Upper lobe of right lung (tissue), 1 donor: ENCODE data around the gene KIT. TPM values are rescaled to one million over a fixed set of nuclear protein-coding genes. Genes with fewer than 3 reads are reported as not detected.

Source experiments
- ATAC-seq: fragments of 200-7000 bp; cut with Tn5 transposase; one replicate; pipeline ENCODE4 v1.9.1; 2020; ENCODE audit warnings: mild to moderate bottlenecking, moderate library complexity
- DNase-seq: peaks from one replicate; pipeline ENCODE4 v3.0.0-alpha.2; 2020
- H3K27ac ChIP-seq: fragments of 200-600 bp; one replicate; pipeline ENCODE4 v1.8.0; 2022
- H3K27me3 ChIP-seq: fragments of 200-600 bp; one replicate; pipeline ENCODE4 v1.8.0; 2022; ENCODE audit warnings: mild to moderate bottlenecking
- H3K36me3 ChIP-seq: fragments of 200-600 bp; one replicate; pipeline ENCODE4 v1.8.0; 2022
- H3K4me1 ChIP-seq: fragments of 200-600 bp; one replicate; pipeline ENCODE4 v1.8.0; 2022
- H3K4me3 ChIP-seq: fragments of 200-600 bp; one replicate; pipeline ENCODE4 v1.8.0; 2022; ENCODE audit warnings: mild to moderate bottlenecking
- H3K9me3 ChIP-seq: fragments of 200-600 bp; one replicate; pipeline ENCODE4 v1.8.0; 2022
- CTCF ChIP-seq: fragments of 200-600 bp; IDR thresholded peaks from one replicate; pipeline ENCODE4 v1.8.0; 2022; ENCODE audit warnings: antibody characterized with exemption
- intact Hi-C: fragments of 100-400 bp; cut with DNase I; formaldehyde crosslinking; loops from one replicate; pipeline ENCODE4 v1.11.0; 2022
- total RNA-seq: library from RNA; stranded (reverse); fragmentation: NEBNext Ultra II Directional; extraction: Animal tissue kit (Norgen Biotek cat#: 25700); gene quantifications from one replicate; pipeline ENCODE4 v1.2.1, GENCODE V29; 2021
- donor health status: DM: no; HTN: yes; CAD: no; lungs with severe emphysema.

The KIT gene
- total RNA-seq, 1 donor from 2014 or later: 33.3 TPM

GRCh38 chr4:54695337-54695736, 37.6 kb downstream of the KIT start:
- no peak overlapping the region for H3K4me3 ChIP-seq
- no peaks in the 10 kb centered on the region for H3K27me3 ChIP-seq
- intact Hi-C loops: no loop called here
- no peak overlapping the region for H3K27ac ChIP-seq
- DNase-seq (no peak), ATAC-seq (no peak)
- no peaks in the 10 kb centered on the region for H3K4me1 ChIP-seq
- TF ChIP-seq CTCF: no peak
- no peaks in the 10 kb centered on the region for H3K36me3 ChIP-seq
- no peaks in the 10 kb centered on the region for H3K9me3 ChIP-seq

GRCh38 chr4:54695788-54696187, 38.0 kb downstream of the KIT start:
- H3K36me3 ChIP-seq: no peaks in the 10 kb centered on the region
- no peak overlapping the region for H3K4me3 ChIP-seq
- H3K4me1 ChIP-seq: no peaks in the 10 kb centered on the region
- H3K27me3 ChIP-seq: no peaks in the 10 kb centered on the region
- TF ChIP-seq CTCF: no peak
- no peak for DNase-seq
- no peak for ATAC-seq
- H3K9me3 ChIP-seq: no peaks in the 10 kb centered on the region
- H3K27ac ChIP-seq: no peak overlapping the region
- intact Hi-C loops: no loop called here

GRCh38 chr4:54696649-54697048, 38.9 kb downstream of the KIT start:
- H3K27ac ChIP-seq: no peak overlapping the region
- intact Hi-C loops: no loop called here
- H3K4me3 ChIP-seq: no peak overlapping the region
- no peaks in the 10 kb centered on the region for H3K36me3 ChIP-seq
- DNase-seq (no peak), ATAC-seq (no peak)
- no peaks in the 10 kb centered on the region for H3K4me1 ChIP-seq
- no peaks in the 10 kb centered on the region for H3K9me3 ChIP-seq
- H3K27me3 ChIP-seq: no peaks in the 10 kb centered on the region
- TF ChIP-seq CTCF: no peak

- ATAC-seq: no peak
- Histone ChIP-seq H3K4me1 (no peaks in the 10 kb centered on the region), H3K27ac (no peak overlapping the region), H3K36me3 (no peaks in the 10 kb centered on the region), H3K27me3 (no peaks in the 10 kb centered on the region), H3K9me3 (no peaks in the 10 kb centered on the region), H3K4me3 (no peak overlapping the region)
- DNase-seq: no peak
- no peak for TF ChIP-seq CTCF
- intact Hi-C loops: no loop called here
Measured at GRCh38 chr4:54700986-54701385, 43.2 kb downstream of the KIT start.

- DNase-seq: no peak
- H3K4me3 ChIP-seq: no peak overlapping the region
- intact Hi-C loops: no loop called here
- no peaks in the 10 kb centered on the region for H3K36me3 ChIP-seq
- no peak for ATAC-seq
- no peaks in the 10 kb centered on the region for H3K4me1 ChIP-seq
- no peaks in the 10 kb centered on the region for H3K27me3 ChIP-seq
- no peak for TF ChIP-seq CTCF
- no peaks in the 10 kb centered on the region for H3K9me3 ChIP-seq
- no peak overlapping the region for H3K27ac ChIP-seq
Measured at GRCh38 chr4:54703182-54703581, 45.4 kb downstream of the KIT start.

GRCh38 chr4:54707406-54707805, 49.6 kb downstream of the KIT start:
- Histone ChIP-seq H3K27me3 (no peaks in the 10 kb centered on the region), H3K4me1 (peaks cover 8% of the 10 kb centered on the region), H3K4me3 (no peak overlapping the region), H3K36me3 (no peaks in the 10 kb centered on the region), H3K27ac (no peak overlapping the region), H3K9me3 (no peaks in the 10 kb centered on the region)
- intact Hi-C loops: no loop called here
- no peak for ATAC-seq
- no peak for TF ChIP-seq CTCF
- DNase-seq: no peak
